HCT116 (cell line): ENCODE measurements around the gene NIT2. TPM values are rescaled to one million over a fixed set of nuclear protein-coding genes. Genes with fewer than 3 reads are reported as not detected.
"Not testable (repeated sequence)": the region's sequence is repeated elsewhere in the genome, so short reads cannot be mapped to it uniquely, and the experiment has no call there.

Experiments used
- ATAC-seq: fragments of 200-7000 bp; cut with Tn5 transposase; 2 replicates; pipeline ENCODE4 v1.9.1; 2020; ENCODE audit warnings: mild to moderate bottlenecking, moderate library complexity
- BruUV-seq: library from RNA; stranded (reverse); fragments of 400-500 nt; replicated peaks from 2 replicates; lab custom pipeline; 2021; lab: Mats Ljungman, UMichigan
- CTCF ChIA-PET: fragments of 300-600 bp; sonication (Branson Sonifier 250); formaldehyde crosslinking; loops from one replicate; lab custom pipeline; 2021; ENCODE audit warnings: antibody characterized with exemption; lab: Charles Lee
- POLR2A ChIA-PET: fragments of 300-600, 350-600 bp; sonication (Branson Sonifier 250); formaldehyde crosslinking; loops from one replicate; lab custom pipeline; 2021; ENCODE audit warnings: antibody characterized with exemption; lab: Charles Lee
- RAD21 ChIA-PET, 2 experiments: fragments of 300-600 bp; sonication (Branson Sonifier 250); formaldehyde crosslinking; loops; one replicate each; lab custom pipeline; 2023; ENCODE audit warnings: low total read pairs in 2 of 2; ENCODE audit not compliant: uncharacterized antibody in 2 of 2, unreplicated experiment in 2 of 2, low non-redundant PET in 1 of 2; lab: Charles Lee
- DNase-seq: peaks from one replicate; pipeline ENCODE4 v3.0.0-alpha.2; 2010; ENCODE audit warnings: low read depth, low spot score
- H2AFZ ChIP-seq: fragments of 200-600 bp; shearing (Covaris generic), sonication (generic); 2 replicates; pipeline ENCODE4 v1.6.1; 2017; ENCODE audit warnings: low read depth, mixed run types, mixed read lengths, antibody characterized with exemption, low read length; ENCODE audit not compliant: poor library complexity, severe bottlenecking
- H3K27ac ChIP-seq: 2 replicates; pipeline ENCODE4 v1.5.1; 2012; ENCODE audit warnings: low read depth, low read length
- H3K27me3 ChIP-seq: fragments of 200-600 bp; sonication (generic); 2 replicates; pipeline ENCODE4 v1.6.1; 2016; ENCODE audit warnings: mixed run types, low read length, mixed read lengths; ENCODE audit not compliant: insufficient read depth
- H3K36me3 ChIP-seq, 2 experiments: fragments of 200-500 bp in 1 of 2; fragments of 200-600 bp in 1 of 2; sonication (Bioruptor generic) in 1 of 2; sonication (generic) in 1 of 2; 2 replicates each; pipeline versions ENCODE4 v1.5.1 to v1.6.1; 2014 to 2016; ENCODE audit warnings: low read length in 2 of 2, inconsistent platforms in 1 of 2, mixed read lengths in 1 of 2, mixed run types in 1 of 2; ENCODE audit not compliant: insufficient read depth in 2 of 2, control insufficient read depth in 1 of 2
- H3K4me1 ChIP-seq, 2 experiments: fragments of 200-600 bp in 1 of 2; sonication (generic) in 1 of 2; 2 replicates each; pipeline versions ENCODE4 v1.5.1 to v1.6.1; 2012 to 2017; ENCODE audit warnings: low read length in 2 of 2, inconsistent platforms in 1 of 2, mild to moderate bottlenecking in 1 of 2, mixed read lengths in 1 of 2, mixed run types in 1 of 2, moderate library complexity in 1 of 2; ENCODE audit not compliant: insufficient read depth in 2 of 2, control insufficient read depth in 1 of 2
- H3K4me2 ChIP-seq: fragments of 200-600 bp; sonication (generic); 2 replicates; pipeline ENCODE4 v1.6.1; 2017; ENCODE audit warnings: mixed run types, low read length, mixed read lengths
- H3K4me3 ChIP-seq, 2 experiments: fragments of 200-600 bp in 1 of 2; sonication (generic) in 1 of 2; replicated peaks in 1 of 2; 2 replicates each; pipeline ENCODE4 v1.5.1; 2011 to 2016; ENCODE audit warnings: low read length in 2 of 2, control low read depth in 1 of 2, low read depth in 1 of 2, mild to moderate bottlenecking in 1 of 2, mixed read lengths in 1 of 2, mixed run types in 1 of 2
- H3K79me2 ChIP-seq: fragments of 200-600 bp; sonication (generic); 2 replicates; pipeline ENCODE4 v1.6.1; 2017; ENCODE audit warnings: mild to moderate bottlenecking, mixed run types, low read length, moderate library complexity, mixed read lengths; ENCODE audit not compliant: insufficient read depth
- H3K9ac ChIP-seq: fragments of 200-600 bp; sonication (generic); 2 replicates; pipeline ENCODE4 v1.6.1; 2016; ENCODE audit warnings: low read length, mixed read lengths
- H3K9me2 ChIP-seq: fragments of 200-600 bp; sonication (generic), shearing (Covaris generic); 2 replicates; pipeline ENCODE4 v1.6.1; 2017; ENCODE audit warnings: mixed run types, mild to moderate bottlenecking, moderate library complexity; ENCODE audit not compliant: insufficient read depth
- H3K9me3 ChIP-seq, 2 experiments: fragments of 200-500 bp in 1 of 2; fragments of 200-600 bp in 1 of 2; sonication (Bioruptor generic) in 1 of 2; sonication (generic) in 1 of 2; 2 replicates each; pipeline ENCODE4 v1.6.1; 2014 to 2017; ENCODE audit warnings: low read length in 2 of 2, mixed read lengths in 2 of 2, inconsistent platforms in 1 of 2, low read depth in 1 of 2, mild to moderate bottlenecking in 1 of 2, mixed run types in 1 of 2, moderate library complexity in 1 of 2; ENCODE audit not compliant: control insufficient read depth in 1 of 2, insufficient read depth in 1 of 2
- H4K20me1 ChIP-seq: fragments of 200-600 bp; sonication (generic), shearing (Covaris generic); 2 replicates; pipeline ENCODE4 v1.6.1; 2017; ENCODE audit warnings: mixed run types, mild to moderate bottlenecking, moderate library complexity; ENCODE audit not compliant: insufficient read depth
- CEBPB ChIP-seq: IDR thresholded peaks from 2 replicates; pipeline ENCODE4 v1.6.1; 2012; ENCODE audit warnings: low read depth
- EGR1 ChIP-seq: IDR thresholded peaks from 2 replicates; pipeline ENCODE4 v1.6.1; 2012; ENCODE audit warnings: low read depth
- ELF1 ChIP-seq: IDR thresholded peaks from 2 replicates; pipeline ENCODE4 v1.6.1; 2012; ENCODE audit warnings: low read depth, borderline replicate concordance
- EZH2phosphoT487 ChIP-seq: fragments of 200-600 bp; IDR thresholded peaks from 2 replicates; pipeline ENCODE4 v1.6.1; 2018; ENCODE audit warnings: antibody characterized with exemption, borderline replicate concordance
- JUND ChIP-seq: IDR thresholded peaks from 2 replicates; pipeline ENCODE4 v1.6.1; 2012
- POLR2AphosphoS5 ChIP-seq: IDR thresholded peaks from 2 replicates; pipeline ENCODE4 v1.6.1; 2011; ENCODE audit warnings: mild to moderate bottlenecking, low read depth, low read length, moderate library complexity
- RAD21 ChIP-seq: IDR thresholded peaks from 2 replicates; pipeline ENCODE4 v1.6.1; 2012; ENCODE audit warnings: low read depth, mild to moderate bottlenecking
- SP1 ChIP-seq: IDR thresholded peaks from 2 replicates; pipeline ENCODE4 v1.6.1; 2012; ENCODE audit warnings: low read depth
- SRF ChIP-seq: IDR thresholded peaks from 2 replicates; pipeline ENCODE4 v1.6.1; 2012; ENCODE audit warnings: low read depth
- TCF7L2 ChIP-seq: IDR thresholded peaks from 2 replicates; pipeline ENCODE4 v1.7.0; 2011; ENCODE audit warnings: borderline replicate concordance, inconsistent platforms; ENCODE audit not compliant: insufficient read depth, insufficient read length; ENCODE audit errors: extremely low read depth
- YY1 ChIP-seq: IDR thresholded peaks from 2 replicates; pipeline ENCODE4 v1.6.1; 2011; ENCODE audit warnings: low read length, low read depth, moderate library complexity, mild to moderate bottlenecking; ENCODE audit not compliant: insufficient replicate concordance; ENCODE audit errors: extremely low read depth
- ZFX ChIP-seq: fragments of 450-650 bp; IDR thresholded peaks from 2 replicates; pipeline ENCODE4 v1.6.1; 2017
- intact Hi-C: fragments of 100-400 bp; cut with micrococcal nuclease; formaldehyde crosslinking; loops from 2 replicates; pipeline ENCODE4 v1.10.0; 2022
- total RNA-seq: library from RNA; stranded (reverse); gene quantifications from one replicate; pipeline ENCODE4 v1.2.1, GENCODE V29; 2021; ENCODE audit not compliant: unreplicated experiment
- TF ChIP-seq, protein P1 (sequence below): IDR thresholded peaks from 2 replicates; pipeline ENCODE4 v1.6.1; 2012
- TF ChIP-seq, protein P2 (sequence below): IDR thresholded peaks from 2 replicates; pipeline ENCODE4 v1.6.1; 2012

The NIT2 gene
- total RNA-seq, 1 experiment from 2014 or later: 44.7 TPM

DNA sequence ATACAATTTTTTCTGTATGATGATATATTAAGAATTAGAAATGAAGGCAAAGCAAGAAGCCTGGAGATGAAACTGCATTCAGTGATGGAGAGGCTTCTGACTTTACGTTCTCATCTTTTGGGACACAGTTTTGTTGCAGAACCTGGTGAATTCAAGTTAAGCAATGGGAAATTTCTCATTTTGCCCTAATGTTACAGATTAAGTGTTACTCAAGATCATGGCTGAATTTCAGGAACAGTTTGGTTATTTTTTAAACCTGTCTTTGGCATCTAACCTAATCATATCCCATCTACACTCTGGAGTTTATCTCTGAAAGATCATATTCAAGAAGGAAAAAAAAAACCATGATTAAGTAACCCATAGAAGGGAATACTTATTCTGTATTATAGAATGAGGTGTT, 6.0 kb downstream of the NIT2 start:
- DNase-seq (no peak), ATAC-seq (no peak)
- ChIA-PET CTCF (no interaction called here), RAD21 (interaction anchor here in 1 of 2 experiments (0.6 kb wide), 1 partner anchor 509 kb away, joined by 3 read pairs; no protein-coding TSS in a partner anchor), POLR2A (no interaction called here)
- intact Hi-C loops: no loop called here
- Histone ChIP-seq H3K4me1 (peaks cover 2 to 6% of the 10 kb centered on the region in 2 experiments), H2AFZ (no peak overlapping the region), H3K9ac (no peak overlapping the region), H3K36me3 (peaks cover 4 to 6% of the 10 kb centered on the region in 2 experiments; a peak in 2 of 4 replicates), H3K27ac (no peak overlapping the region), H4K20me1 (no peaks in the 10 kb centered on the region), H3K4me3 (no peak overlapping the region), H3K4me2 (no peak overlapping the region), H3K79me2 (peaks cover 5% of the 10 kb centered on the region), H3K9me2 (no peaks in the 10 kb centered on the region), H3K27me3 (no peaks in the 10 kb centered on the region), H3K9me3 (no peaks in the 10 kb centered on the region)
- TF ChIP-seq POLR2AphosphoS5 (no peak), ZFX (no peak), ELF1 (no peak), SP1 (no peak), SRF (no peak), EGR1 (no peak), JUND (no peak)
- no TSS peak for BruUV-seq

DNA sequence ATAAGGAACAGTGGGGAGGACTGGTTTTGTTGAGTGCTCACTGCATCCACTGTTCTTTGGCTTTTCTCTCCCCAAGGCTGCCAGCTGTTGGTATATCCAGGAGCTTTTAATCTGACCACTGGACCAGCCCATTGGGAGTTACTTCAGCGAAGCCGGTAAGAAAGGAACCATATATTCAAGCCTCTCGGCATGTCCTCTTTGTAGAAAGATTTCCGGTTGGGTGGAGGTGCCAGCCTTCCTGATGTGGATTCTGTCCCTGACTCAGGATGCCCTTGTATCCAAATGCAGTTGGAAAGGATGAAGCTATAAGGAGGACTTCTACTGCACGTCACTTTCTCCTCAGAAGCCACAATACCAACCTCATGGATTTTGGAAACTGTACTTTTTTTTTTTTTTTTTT, 14.2 kb downstream of the NIT2 start:
- intact Hi-C loops: no loop called here
- no peaks in the 10 kb centered on the region for H3K4me1 ChIP-seq
- no peaks in the 10 kb centered on the region for H4K20me1 ChIP-seq
- H3K4me2 ChIP-seq: no peak overlapping the region
- no peak overlapping the region for H3K9ac ChIP-seq
- ATAC-seq (no peak), DNase-seq (no peak)
- ChIA-PET RAD21 (no interaction called here), POLR2A (no interaction called here), CTCF (no interaction called here)
- no peaks in the 10 kb centered on the region for H3K79me2 ChIP-seq
- H3K27ac ChIP-seq: no peak overlapping the region
- H3K9me2 ChIP-seq: no peaks in the 10 kb centered on the region
- no peaks in the 10 kb centered on the region for H3K9me3 ChIP-seq
- H3K36me3 ChIP-seq: peaks cover 10 to 34% of the 10 kb centered on the region in 2 experiments; a peak in 3 of 4 replicates
- TF ChIP-seq ELF1 (no peak), EGR1 (no peak), RAD21 (no peak), SRF (no peak), CEBPB (no peak), YY1 (no peak), TCF7L2 (no peak), EZH2phosphoT487 (no peak)
- TF ChIP-seq, protein P1, sequence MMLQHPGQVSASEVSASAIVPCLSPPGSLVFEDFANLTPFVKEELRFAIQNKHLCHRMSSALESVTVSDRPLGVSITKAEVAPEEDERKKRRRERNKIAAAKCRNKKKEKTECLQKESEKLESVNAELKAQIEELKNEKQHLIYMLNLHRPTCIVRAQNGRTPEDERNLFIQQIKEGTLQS: no peak
- TF ChIP-seq, protein P2, sequence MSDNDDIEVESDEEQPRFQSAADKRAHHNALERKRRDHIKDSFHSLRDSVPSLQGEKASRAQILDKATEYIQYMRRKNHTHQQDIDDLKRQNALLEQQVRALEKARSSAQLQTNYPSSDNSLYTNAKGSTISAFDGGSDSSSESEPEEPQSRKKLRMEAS: no peak
- BruUV-seq: no TSS peak
- no peak overlapping the region for H2AFZ ChIP-seq
- no peak overlapping the region for H3K4me3 ChIP-seq
- no peaks in the 10 kb centered on the region for H3K27me3 ChIP-seq

DNA sequence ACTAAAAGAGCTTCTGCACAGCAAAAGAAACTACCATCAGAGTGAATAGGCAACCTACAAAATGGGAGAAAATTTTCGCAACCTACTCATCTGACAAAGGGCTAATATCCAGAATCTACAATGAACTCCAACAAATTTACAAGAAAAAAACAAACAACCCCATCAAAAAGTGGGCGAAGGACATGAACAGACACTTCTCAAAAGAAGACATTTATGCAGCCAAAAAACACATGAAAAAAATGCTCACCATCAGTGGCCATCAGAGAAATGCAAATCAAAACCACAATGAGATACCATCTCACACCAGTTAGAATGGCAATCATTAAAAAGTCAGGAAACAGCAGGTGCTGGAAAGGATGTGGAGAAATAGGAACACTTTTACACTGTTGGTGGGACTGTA, 17.2 kb downstream of the NIT2 start:
- H3K9me2 ChIP-seq, BruUV-seq, H4K20me1 ChIP-seq, RAD21 ChIA-PET, H3K4me2 ChIP-seq, H2AFZ ChIP-seq, H3K27me3 ChIP-seq, H3K79me2 ChIP-seq, H3K9me3 ChIP-seq, H3K9ac ChIP-seq, H3K4me3 ChIP-seq, intact Hi-C loops, ATAC-seq, DNase-seq, POLR2A ChIA-PET, H3K27ac ChIP-seq, CTCF ChIA-PET, H3K4me1 ChIP-seq: not testable (repeated sequence)
- H3K36me3 ChIP-seq: peaks cover 10 to 35% of the 10 kb centered on the region in 2 experiments; a peak in 3 of 4 replicates
